NCI-H748 (cell line): Measurements from ENCODE around the gene FGF14.

Experiments used
- DNase-seq: peaks from one replicate; lab custom pipeline; 2025; ENCODE audit not compliant: unreplicated experiment; lab: John Stamatoyannopoulos, UW

FGF14 gene

GRCh38 chr13:101700598-101700997, 701.2 kb downstream of the FGF14 start:
- DNase-seq: no peak

GRCh38 chr13:101698400-101698799, 703.4 kb downstream of the FGF14 start:
- DNase-seq: no peak

- DNase-seq: no peak
Observed at GRCh38 chr13:101697745-101698144, 704.1 kb downstream of the FGF14 start.

GRCh38 chr13:101695870-101696516, 705.9 kb downstream of the FGF14 start:
- DNase-seq: no peak

- DNase-seq: no peak
Observed at GRCh38 chr13:101691341-101691860, 710.4 kb downstream of the FGF14 start.

GRCh38 chr13:101690871-101691270, 711.0 kb downstream of the FGF14 start:
- DNase-seq: no peak

GRCh38 chr13:101686003-101686402, 715.8 kb downstream of the FGF14 start:
- no peak for DNase-seq

- no peak for DNase-seq
Observed at GRCh38 chr13:101681834-101682233, 720.0 kb downstream of the FGF14 start.

- no peak for DNase-seq
Observed at GRCh38 chr13:101673360-101674105, 728.3 kb downstream of the FGF14 start.

GRCh38 chr13:101661839-101662238, 740.0 kb downstream of the FGF14 start:
- peak; percentile 82 for DNase-seq
